Panc1 (cell line): ENCODE data around the gene PANX2.

Experiments
- CTCF ChIP-seq: fragments of 450-650 bp; IDR thresholded peaks from 2 replicates; pipeline ENCODE4 v1.5.1; 2017; ENCODE audit warnings: mild to moderate bottlenecking
- POLR2AphosphoS5 ChIP-seq: IDR thresholded peaks from 2 replicates; pipeline ENCODE4 v1.6.1; 2012; ENCODE audit warnings: mild to moderate bottlenecking, low read depth, low read length, moderate library complexity
- REST ChIP-seq, 2 experiments: IDR thresholded peaks; 2 replicates each; pipeline ENCODE4 v1.6.1; 2011 to 2012; ENCODE audit warnings: low read depth in 2 of 2, control low read depth in 1 of 2, low read length in 1 of 2, mild to moderate bottlenecking in 1 of 2, moderate library complexity in 1 of 2; ENCODE audit not compliant: insufficient read depth in 1 of 2
- SIN3A ChIP-seq: IDR thresholded peaks from 2 replicates; pipeline ENCODE4 v1.6.1; 2012; ENCODE audit warnings: low read depth, mild to moderate bottlenecking, low read length, moderate library complexity, borderline replicate concordance; ENCODE audit not compliant: insufficient read depth
- TCF7L2 ChIP-seq: IDR thresholded peaks from 2 replicates; pipeline ENCODE4 v1.6.1; 2011; ENCODE audit warnings: mild to moderate bottlenecking, low read depth, low read length, inconsistent platforms

- TF ChIP-seq CTCF (no peak), REST (IDR thresholded peaks at IDR 0.05; ENCODE audit: insufficient read depth in 1 of 2, low read depth in 2 of 2, low read length in 1 of 2) (no peak), POLR2AphosphoS5 (no peak), SIN3A (no peak), TCF7L2 (no peak)
Measured at GRCh38 chr22:50131894-50132293, 38.6 kb upstream of the PANX2 start.
